Pons (tissue), 1 donor: Measurements from ENCODE around the gene PDCL3.
A peak's percentile ranks its signal among the peaks of the same experiment; 100 is the strongest.

ENCODE experiments used
- DNase-seq: peaks from one replicate; pipeline ENCODE4 v3.0.0-alpha.2; 2016; ENCODE audit warnings: low spot score

PDCL3 gene

DNA sequence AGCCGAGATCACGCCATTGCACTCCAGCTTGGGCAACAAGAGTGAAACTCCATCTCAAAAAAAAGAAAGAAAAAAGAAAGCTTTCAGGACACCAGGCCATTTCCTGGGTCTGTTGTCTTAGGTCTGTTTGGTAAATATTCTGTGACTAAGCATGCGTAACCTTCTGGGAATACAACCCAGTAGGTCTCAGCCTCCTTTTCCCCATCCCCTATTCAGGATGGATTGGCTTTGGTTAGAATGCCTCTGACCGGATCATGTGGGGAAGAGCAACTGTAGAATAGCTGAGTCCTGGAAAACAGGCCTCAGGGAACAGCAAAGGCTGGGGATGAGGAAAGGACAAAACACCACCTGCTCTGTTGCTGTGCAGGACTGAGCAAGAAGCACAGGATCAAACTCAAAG lies 1.6 kb upstream of the PDCL3 start:
- peak; percentile 36 for DNase-seq

GRCh38 chr2:100563407-100564247 lies 834 bp downstream of the PDCL3 start:
- no peak for DNase-seq

DNA sequence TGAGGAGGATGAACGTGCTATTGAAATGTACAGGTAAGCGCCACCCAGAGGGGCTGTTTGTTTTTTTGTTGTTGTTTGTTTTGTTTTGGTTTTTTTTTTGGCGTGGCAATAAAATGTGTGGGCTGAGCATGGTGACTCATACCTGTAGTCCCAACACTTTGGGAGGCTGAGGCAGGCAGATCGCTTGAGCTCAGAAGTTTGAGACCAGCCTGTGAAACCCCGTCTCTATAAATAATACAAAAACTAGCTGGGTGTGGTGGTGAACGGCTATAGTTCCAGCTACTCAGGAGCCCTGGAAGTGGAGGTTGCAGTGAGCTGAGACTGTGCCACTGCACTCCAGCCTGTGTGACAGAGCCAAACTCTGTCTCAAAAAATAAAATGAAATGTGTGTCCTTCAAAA lies 6.2 kb downstream of the PDCL3 start:
- no peak for DNase-seq

DNA sequence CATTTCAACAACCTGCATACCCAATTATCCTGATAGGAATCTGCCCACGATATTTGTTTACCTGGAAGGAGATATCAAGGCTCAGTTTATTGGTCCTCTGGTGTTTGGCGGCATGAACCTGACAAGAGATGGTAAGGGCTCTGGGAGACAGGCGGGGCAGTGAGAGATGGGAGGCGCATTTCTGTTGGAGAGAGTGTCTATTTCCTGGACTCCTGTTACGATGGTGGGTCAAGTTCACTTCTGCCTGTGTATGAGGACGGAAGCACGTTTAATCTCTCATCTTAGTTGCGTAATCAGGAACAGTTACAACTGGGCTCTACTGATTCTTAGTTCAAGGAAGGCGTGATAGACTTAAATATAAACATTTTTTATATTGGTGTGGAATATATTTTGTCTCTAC lies 8.9 kb downstream of the PDCL3 start:
- DNase-seq = no peak

DNA sequence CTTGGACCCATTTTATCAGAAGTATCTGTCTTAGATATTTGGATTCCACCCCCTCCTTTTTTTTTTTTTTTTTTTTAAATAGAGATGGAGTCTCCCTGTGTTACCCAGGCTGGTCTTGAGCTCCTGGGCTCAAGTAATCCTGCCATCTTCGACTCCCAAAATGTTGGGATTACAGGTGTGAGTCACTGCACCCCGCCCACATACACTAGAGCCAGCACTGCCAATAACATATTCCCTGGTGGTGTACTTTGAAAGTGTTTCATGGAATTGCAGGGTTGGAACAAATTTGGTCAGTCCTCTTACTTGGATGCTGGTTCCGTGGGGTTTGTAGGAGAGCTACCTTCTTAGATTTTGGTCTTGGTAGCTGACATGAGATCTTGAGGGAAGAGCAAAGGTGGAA lies 15.0 kb downstream of the PDCL3 start:
- DNase-seq = no peak

DNA sequence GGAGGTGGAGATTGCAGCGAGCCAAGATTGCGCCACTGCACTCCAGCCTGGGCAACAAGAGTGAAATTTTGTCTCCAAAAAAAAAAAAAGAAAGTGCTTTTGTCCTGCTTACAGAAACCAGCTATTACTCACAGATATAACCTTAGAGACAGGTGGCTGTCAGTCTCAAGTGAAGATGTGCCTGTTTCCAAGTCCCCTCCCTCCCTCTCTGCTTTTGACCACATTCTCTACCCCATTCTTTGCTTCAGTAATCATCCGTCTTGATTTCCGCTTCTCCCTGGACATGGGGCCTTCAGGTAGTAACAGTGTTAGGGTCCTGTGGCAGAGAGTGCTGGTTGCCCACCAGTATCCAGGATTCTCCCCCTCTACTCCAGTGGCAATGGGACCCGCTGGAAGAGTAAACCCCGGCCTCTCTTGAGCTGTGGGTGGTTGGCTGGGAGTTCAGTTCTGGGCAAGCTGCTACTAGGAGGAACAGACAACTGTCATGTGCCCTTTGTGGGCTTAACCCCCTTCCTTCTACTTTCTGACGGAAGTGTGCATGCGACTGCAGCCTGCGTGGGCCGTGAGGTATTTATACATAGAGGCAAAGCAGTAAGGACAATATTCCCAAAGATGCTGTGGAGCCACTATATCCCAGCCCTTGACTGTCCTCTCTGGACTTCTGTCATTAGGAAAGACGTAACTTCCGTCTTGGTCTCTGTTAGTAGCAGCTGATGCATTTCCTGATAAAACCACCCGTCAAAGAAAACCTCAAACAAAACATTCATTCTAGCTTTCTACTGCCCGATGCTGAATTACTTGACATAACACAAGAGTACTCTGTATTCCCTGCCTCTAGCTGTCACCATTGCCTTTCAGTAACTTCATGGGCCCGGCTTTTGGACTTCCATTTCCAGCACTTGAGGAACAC lies 17.8 kb downstream of the PDCL3 start:
- peak; percentile 82 for DNase-seq

GRCh38 chr2:100581277-100581612 lies 18.5 kb downstream of the PDCL3 start:
- DNase-seq = no peak

DNA sequence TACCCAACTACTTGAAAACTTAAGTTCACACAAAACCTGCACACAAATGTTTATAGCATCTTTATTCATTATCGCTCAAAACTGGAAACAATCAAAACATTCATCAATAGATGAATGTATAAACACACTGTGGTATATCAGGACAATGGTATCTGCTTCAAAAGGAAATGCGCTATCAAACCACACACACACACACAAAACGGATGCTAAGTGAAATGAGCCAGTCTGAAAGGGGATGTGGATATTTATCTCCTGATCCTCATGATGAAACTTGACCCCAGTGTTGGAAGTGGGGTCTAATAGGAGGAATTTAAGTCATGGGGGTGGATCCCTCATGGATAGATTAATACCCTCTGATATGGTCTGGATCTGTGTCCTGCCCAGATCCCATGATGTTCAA lies 22.0 kb downstream of the PDCL3 start:
- DNase-seq = no peak

DNA sequence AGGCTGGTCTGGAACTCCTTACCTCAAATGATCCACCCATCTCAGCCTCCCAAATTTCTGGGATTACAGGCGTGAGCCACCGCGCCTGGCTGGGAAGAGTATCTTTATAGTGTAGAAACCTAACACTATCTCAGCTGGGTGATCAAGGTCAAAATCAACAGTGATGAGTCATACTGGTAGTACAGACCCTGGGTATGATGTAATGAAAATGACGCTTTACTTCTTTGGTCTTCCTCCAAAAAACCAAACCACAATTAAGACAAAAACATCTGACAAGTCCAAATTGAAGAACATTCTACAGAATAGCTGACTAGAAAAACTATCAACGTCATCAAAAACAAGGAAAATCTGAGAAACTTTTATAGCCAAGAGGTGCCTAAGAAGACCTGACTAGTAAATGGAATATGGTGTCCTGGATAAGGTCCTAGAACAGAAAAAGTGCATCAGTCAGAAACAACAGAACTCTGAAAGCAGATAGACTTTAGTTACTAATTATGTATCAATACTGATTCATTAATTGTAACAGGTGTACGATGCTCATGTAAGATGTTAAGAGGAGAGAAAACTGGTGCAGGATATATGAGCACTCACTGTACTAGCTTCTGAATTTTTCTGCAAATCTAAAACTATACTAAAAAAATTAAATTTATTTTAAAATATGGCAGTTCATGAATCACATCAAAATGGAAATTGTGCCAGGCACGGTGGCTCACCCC lies 25.4 kb downstream of the PDCL3 start:
- DNase-seq = no peak

- DNase-seq = no peak
Observed at GRCh38 chr2:100589527-100589926, 26.7 kb downstream of the PDCL3 start.

DNA sequence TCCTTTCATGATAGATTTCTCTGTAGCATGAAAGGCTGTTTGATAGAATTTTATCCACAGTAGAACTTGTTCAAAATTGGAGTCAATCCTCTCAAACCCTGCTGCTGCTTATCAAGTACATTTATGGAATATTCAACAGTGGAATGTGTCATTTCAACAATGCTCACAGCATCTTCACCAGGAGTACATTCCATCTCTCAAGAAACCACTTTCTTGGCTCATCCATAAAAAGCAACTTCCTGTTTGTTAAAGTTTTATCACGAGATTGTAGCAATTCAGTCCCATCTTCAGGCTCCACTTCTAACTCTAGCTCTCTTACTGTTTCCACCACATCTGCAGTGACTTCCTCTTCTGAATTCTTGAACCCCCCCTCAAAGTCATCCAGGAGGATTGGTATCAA lies 29.4 kb downstream of the PDCL3 start:
- no peak for DNase-seq

GRCh38 chr2:100596465-100596864 lies 33.7 kb downstream of the PDCL3 start:
- no peak for DNase-seq

- no peak for DNase-seq
Observed at GRCh38 chr2:100599566-100599965, 36.8 kb downstream of the PDCL3 start.

- no peak for DNase-seq
Observed at GRCh38 chr2:100601661-100602060, 38.9 kb downstream of the PDCL3 start.

DNA sequence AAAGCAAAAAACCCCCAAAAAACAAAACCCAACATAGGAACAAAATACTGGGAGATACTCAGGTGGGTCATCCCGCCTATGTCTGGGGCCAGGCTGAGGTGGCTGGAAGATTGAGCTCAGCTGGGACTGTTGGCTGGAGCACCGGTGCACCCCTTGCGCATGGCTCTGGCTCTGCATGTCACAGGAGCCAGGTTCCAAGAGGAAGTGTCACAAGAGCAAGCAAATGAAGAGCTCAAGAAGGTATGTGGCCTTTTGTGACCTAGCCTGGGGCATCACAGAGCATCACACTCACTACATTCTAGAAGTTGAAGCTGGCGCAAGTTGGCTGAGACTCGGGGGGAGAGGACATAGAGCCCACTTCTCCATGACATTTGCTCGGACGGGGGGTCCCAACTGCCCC lies 40.6 kb downstream of the PDCL3 start:
- no peak for DNase-seq

GRCh38 chr2:100603948-100604633 lies 41.3 kb downstream of the PDCL3 start:
- peak; percentile 78 for DNase-seq

GRCh38 chr2:100606332-100606725 lies 43.5 kb downstream of the PDCL3 start:
- DNase-seq = no peak

DNA sequence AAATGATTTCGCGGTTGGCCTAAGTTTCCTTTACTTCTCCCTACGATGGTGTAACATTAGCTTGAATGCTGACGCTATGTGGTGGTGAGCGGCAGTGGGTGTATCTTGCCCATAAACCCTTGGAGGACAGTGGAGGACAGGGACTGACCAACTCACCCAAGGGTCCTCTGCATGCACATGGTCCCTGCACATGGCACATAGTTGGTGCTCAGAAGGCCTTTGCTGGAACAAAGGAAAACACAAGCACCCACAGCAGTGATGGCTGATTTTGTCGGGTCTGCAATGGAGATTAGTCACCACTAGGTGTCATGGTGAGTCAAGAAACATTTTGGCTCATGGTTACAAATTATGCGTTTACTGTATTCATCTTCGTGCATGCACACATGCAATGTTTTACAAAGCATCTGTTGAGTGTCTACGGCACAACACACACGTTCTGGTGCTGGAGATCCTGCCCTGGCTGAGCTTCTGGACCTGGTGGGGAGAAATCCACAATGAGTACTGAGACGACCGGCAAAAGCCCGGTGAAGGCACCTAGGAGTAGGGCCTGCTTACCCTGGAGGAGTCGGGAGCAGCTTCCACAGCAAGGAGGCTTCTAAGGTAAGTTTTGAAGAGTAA lies 44.0 kb downstream of the PDCL3 start:
- DNase-seq = peak; percentile 58

GRCh38 chr2:100610381-100610831 lies 47.6 kb downstream of the PDCL3 start:
- peak; percentile 62 for DNase-seq

DNA sequence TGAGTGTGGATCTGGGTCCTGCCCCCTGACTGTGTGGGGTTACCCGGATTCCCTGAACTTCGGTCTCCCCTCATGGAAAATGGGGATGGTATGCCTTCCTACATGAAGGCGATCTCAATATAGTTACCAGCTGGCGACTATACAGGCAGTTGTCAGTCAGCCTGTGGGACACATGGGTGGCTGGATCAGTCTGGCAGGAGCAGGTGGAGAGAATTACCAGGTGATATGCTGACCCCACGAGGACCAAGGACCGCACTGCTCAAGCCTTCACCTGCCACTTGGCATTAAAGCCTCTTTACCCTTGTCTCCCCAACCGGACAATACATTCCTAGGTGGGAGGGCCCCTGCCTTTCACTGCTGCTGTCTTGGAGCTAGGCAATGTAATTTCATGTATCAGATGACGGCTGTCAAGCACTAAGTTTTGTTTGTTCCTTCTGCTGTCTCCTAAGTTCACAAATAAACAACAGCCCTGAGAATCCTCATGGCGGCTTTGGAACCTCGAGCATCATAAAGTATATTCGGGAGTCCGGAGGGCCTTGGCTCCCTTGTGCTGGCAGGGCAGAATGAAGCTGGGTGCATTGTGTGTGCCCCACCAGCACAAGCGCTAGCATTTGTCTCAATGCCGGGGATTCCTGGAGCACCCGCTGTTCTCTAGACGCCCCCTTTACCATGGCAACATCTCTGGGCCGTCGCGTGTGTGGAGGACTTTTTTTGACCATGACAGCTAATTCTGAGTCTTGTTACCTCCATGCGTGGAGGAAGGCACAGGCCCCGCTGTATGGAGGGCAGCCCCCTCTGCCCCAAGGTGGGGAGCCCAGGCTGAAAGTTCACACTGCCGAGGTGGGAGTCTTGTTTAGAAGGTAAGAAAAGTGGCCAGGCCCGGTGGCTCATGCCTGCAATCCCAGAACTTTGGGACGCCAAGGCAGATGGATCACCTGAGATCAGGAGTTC lies 48.6 kb downstream of the PDCL3 start:
- DNase-seq = no peak
